ENCODE results near the gene ZCCHC14. TPM values are rescaled to one million over a fixed set of nuclear protein-coding genes. Genes with fewer than 3 reads are reported as not detected.

ZCCHC14 gene
- total RNA-seq, 1 experiment from 2014 or later, result 45.4 TPM

DNA sequence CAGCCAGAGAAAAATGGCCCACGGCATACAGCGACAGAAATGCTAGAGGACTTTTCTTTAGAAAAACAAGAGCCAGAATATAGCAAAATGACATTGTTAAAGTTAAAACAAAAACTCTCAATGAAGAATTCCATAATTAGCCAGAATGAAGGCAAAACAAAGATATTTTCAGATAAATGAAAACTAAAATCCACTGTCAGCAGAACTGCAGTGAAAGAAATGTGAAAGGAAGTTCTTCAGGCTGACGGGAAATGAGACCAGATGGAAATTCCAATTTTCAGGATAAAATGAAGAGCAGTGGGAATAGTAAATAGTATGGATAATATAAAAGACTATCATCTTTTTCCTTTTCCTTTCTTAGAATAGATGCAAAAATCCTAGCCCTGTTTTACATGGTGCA, 38.4 kb downstream of the ZCCHC14 start:
- H3K27me3 Mint-ChIP-seq (ENCODE audit: unreplicated experiment), result no peaks in the 10 kb centered on the region
- no peak overlapping the region for H3K4me3 Mint-ChIP-seq (ENCODE audit: low read depth, unreplicated experiment)
- H3K9me3 Mint-ChIP-seq (ENCODE audit: low read depth, unreplicated experiment), result no peaks in the 10 kb centered on the region
- H3K27ac Mint-ChIP-seq (ENCODE audit: unreplicated experiment), result no peak overlapping the region
- CTCF ChIA-PET, result no interaction called here
- intact Hi-C loops (cut with micrococcal nuclease; ENCODE audit: unreplicated experiment), result no loop called here
- peaks cover 20% of the 10 kb centered on the region for H3K36me3 Mint-ChIP-seq (ENCODE audit: insufficient read depth, unreplicated experiment)
- no peak for DNase-seq
- BruUV-seq (replicated peaks), result no TSS peak
- TF ChIP-seq, protein P1, sequence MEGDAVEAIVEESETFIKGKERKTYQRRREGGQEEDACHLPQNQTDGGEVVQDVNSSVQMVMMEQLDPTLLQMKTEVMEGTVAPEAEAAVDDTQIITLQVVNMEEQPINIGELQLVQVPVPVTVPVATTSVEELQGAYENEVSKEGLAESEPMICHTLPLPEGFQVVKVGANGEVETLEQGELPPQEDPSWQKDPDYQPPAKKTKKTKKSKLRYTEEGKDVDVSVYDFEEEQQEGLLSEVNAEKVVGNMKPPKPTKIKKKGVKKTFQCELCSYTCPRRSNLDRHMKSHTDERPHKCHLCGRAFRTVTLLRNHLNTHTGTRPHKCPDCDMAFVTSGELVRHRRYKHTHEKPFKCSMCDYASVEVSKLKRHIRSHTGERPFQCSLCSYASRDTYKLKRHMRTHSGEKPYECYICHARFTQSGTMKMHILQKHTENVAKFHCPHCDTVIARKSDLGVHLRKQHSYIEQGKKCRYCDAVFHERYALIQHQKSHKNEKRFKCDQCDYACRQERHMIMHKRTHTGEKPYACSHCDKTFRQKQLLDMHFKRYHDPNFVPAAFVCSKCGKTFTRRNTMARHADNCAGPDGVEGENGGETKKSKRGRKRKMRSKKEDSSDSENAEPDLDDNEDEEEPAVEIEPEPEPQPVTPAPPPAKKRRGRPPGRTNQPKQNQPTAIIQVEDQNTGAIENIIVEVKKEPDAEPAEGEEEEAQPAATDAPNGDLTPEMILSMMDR (IDR thresholded peaks at IDR 0.05; ENCODE audit: unreplicated experiment), result no peak
- H3K4me1 Mint-ChIP-seq (ENCODE audit: low read depth, unreplicated experiment), result peaks cover 23% of the 10 kb centered on the region

DNA sequence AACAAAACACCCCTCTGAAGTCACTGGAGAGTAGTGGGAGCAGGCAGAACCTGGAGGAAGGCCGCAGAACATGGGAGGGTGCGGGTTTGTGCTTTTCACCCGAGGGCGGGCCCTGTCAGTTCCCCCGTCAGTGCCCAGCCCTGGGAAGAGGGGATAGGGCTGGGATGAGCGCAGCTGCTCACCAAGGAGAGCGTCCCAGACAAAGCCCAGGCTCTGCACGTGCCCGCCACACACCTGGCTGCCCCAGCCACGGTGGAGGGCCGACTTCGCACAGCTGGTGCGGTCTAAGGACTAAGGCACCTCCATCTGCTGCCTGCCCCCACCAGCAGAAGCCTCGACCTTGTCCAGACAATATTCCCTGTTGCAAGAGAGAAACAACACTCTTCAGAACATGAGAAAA, 39.5 kb downstream of the ZCCHC14 start:
- no peaks in the 10 kb centered on the region for H3K9me3 Mint-ChIP-seq (ENCODE audit: low read depth, unreplicated experiment)
- no TSS peak for BruUV-seq (replicated peaks)
- TF ChIP-seq, protein P1 (IDR thresholded peaks at IDR 0.05; ENCODE audit: unreplicated experiment), result no peak
- intact Hi-C loops (cut with micrococcal nuclease; ENCODE audit: unreplicated experiment), result no loop called here
- DNase-seq, result no peak
- no peaks in the 10 kb centered on the region for H3K27me3 Mint-ChIP-seq (ENCODE audit: unreplicated experiment)
- peaks cover 12% of the 10 kb centered on the region for H3K36me3 Mint-ChIP-seq (ENCODE audit: insufficient read depth, unreplicated experiment)
- peaks cover 16% of the 10 kb centered on the region for H3K4me1 Mint-ChIP-seq (ENCODE audit: low read depth, unreplicated experiment)
- CTCF ChIA-PET, result no interaction called here
- no peak overlapping the region for H3K4me3 Mint-ChIP-seq (ENCODE audit: low read depth, unreplicated experiment)
- H3K27ac Mint-ChIP-seq (ENCODE audit: unreplicated experiment), result no peak overlapping the region

DNA sequence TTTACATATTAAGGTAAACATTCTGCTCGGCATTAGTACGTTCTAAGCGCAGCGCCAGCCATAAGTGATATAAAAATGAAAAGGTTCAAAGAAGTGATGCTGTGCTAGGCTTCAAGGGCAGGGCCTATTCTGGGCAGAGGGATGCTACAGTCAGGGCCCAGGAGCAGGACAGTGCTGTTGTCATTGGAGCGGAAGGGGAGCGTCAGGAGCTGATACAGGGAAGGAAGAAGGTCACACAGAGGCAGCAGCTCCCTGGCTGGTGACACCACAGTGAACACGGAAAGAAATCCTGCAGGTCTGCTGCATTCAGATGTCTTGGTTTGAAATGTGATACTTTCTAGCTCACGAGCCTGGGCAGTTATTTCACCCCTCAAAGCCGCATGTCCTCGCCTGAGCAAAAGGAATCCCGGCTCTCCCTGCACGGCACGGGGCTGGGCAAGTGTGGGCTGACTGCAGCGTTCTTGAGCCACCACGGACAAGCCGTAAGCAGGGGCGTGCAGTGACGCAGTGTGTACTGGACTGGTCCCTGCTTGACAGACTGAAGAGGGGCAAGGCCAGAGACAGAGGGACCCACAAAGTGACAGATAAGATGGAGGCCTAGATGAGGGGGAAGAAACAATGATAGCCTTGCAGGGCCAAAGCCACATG, 41.1 kb downstream of the ZCCHC14 start:
- H3K27ac Mint-ChIP-seq (ENCODE audit: unreplicated experiment), result no peak overlapping the region

DNA sequence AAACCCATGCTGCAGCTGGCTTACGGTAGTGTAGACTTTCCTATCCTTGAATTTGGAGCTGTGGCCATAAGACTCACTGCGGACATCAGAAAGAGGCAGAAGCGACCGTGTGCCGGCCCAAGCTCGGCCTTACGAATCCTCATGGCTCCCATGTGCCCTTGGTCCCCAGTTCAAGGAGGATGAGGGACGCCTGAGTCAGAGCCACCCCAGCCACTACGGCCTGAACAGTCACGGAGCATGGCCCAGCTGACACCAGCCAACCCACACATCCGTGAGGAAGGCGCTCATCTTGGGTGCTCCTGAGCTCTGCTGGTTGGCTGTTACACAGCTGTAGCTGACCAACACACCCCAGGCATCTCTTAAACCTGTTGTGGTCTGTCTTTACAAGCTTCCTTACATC, 44.0 kb downstream of the ZCCHC14 start:
- Mint-ChIP-seq H3K27me3 (ENCODE audit: unreplicated experiment) (no peaks in the 10 kb centered on the region), H3K27ac (ENCODE audit: unreplicated experiment) (no peak overlapping the region), H3K4me3 (ENCODE audit: low read depth, unreplicated experiment) (no peak overlapping the region), H3K4me1 (ENCODE audit: low read depth, unreplicated experiment) (no peaks in the 10 kb centered on the region), H3K9me3 (ENCODE audit: low read depth, unreplicated experiment) (peaks cover 7% of the 10 kb centered on the region), H3K36me3 (ENCODE audit: insufficient read depth, unreplicated experiment) (peaks cover 18% of the 10 kb centered on the region)
- BruUV-seq (replicated peaks), result no TSS peak
- TF ChIP-seq, protein P1 (IDR thresholded peaks at IDR 0.05; ENCODE audit: unreplicated experiment), result no peak
- intact Hi-C loops (cut with micrococcal nuclease; ENCODE audit: unreplicated experiment), result no loop called here
- no peak for DNase-seq
- CTCF ChIA-PET, result no interaction called here

More for the DNA sequence above, 41.1 kb downstream of the ZCCHC14 start:
- Mint-ChIP-seq H3K27me3 (ENCODE audit: unreplicated experiment) (no peaks in the 10 kb centered on the region), H3K36me3 (ENCODE audit: insufficient read depth, unreplicated experiment) (peaks cover 6% of the 10 kb centered on the region), H3K4me1 (ENCODE audit: low read depth, unreplicated experiment) (no peaks in the 10 kb centered on the region), H3K4me3 (ENCODE audit: low read depth, unreplicated experiment) (no peak overlapping the region), H3K9me3 (ENCODE audit: low read depth, unreplicated experiment) (no peaks in the 10 kb centered on the region)
- CTCF ChIA-PET, result interaction anchor here (0.6 kb wide), 1 partner anchor 47 kb away, joined by 3 read pairs; no protein-coding TSS in a partner anchor
- TF ChIP-seq, protein P1 (IDR thresholded peaks at IDR 0.05; ENCODE audit: unreplicated experiment), result no peak
- no peak for DNase-seq
- intact Hi-C loops (cut with micrococcal nuclease; ENCODE audit: unreplicated experiment), result no loop called here
- no TSS peak for BruUV-seq (replicated peaks)

All from Calu3 (cell line).